Endodermal cell (in vitro differentiated cells): Measurements from ENCODE around the gene ELF5. TPM values are rescaled to one million over a fixed set of nuclear protein-coding genes. Genes with fewer than 3 reads are reported as not detected.

Experiments
- DNase-seq: peaks from one replicate; pipeline ENCODE4 v3.0.0-alpha.2; 2017
- H3K27ac ChIP-seq: 2 replicates; pipeline ENCODE4 v1.5.1; 2013; ENCODE audit warnings: mild to moderate bottlenecking, low read depth, low read length, moderate library complexity
- H3K27me3 ChIP-seq: 2 replicates; pipeline ENCODE4 v1.6.1; 2013; ENCODE audit warnings: mild to moderate bottlenecking, low read length, moderate library complexity; ENCODE audit not compliant: insufficient read depth, control insufficient read depth, poor library complexity, severe bottlenecking
- H3K36me3 ChIP-seq: 2 replicates; pipeline ENCODE4 v1.7.0; 2013; ENCODE audit warnings: mild to moderate bottlenecking, low read length, moderate library complexity; ENCODE audit not compliant: control insufficient read depth, insufficient read depth
- H3K4me1 ChIP-seq: one replicate; pipeline ENCODE4 v1.7.0; 2013; ENCODE audit warnings: low read length; ENCODE audit not compliant: control insufficient read depth, insufficient read depth
- H3K4me3 ChIP-seq: 2 replicates; pipeline ENCODE4 v1.5.1; 2013; ENCODE audit warnings: mild to moderate bottlenecking, low read length, moderate library complexity
- H3K9ac ChIP-seq: 2 replicates; pipeline ENCODE4 v1.6.1; 2013; ENCODE audit warnings: mild to moderate bottlenecking, low read length, moderate library complexity; ENCODE audit not compliant: poor library complexity, severe bottlenecking; ENCODE audit errors: extremely low read depth
- H3K9me3 ChIP-seq: 2 replicates; pipeline ENCODE4 v1.6.1; 2013; ENCODE audit warnings: mild to moderate bottlenecking, low read length, moderate library complexity; ENCODE audit not compliant: control insufficient read depth
- H3K27ac Mint-ChIP-seq: 2 replicates; pipeline ENCODE4 v1.8.0; 2020; ENCODE audit warnings: mixed read lengths
- H3K27me3 Mint-ChIP-seq: 2 replicates; pipeline ENCODE4 v1.8.0; 2021; ENCODE audit warnings: mild to moderate bottlenecking, mixed read lengths; ENCODE audit not compliant: insufficient read depth
- H3K36me3 Mint-ChIP-seq: 2 replicates; pipeline ENCODE4 v1.8.0; 2020; ENCODE audit warnings: low read depth, mixed read lengths
- H3K4me1 Mint-ChIP-seq: 2 replicates; pipeline ENCODE4 v1.8.0; 2020; ENCODE audit warnings: mixed read lengths
- H3K4me3 Mint-ChIP-seq: 2 replicates; pipeline ENCODE4 v1.8.0; 2020; ENCODE audit warnings: mild to moderate bottlenecking, moderate library complexity, mixed read lengths
- H3K9me3 Mint-ChIP-seq: 2 replicates; pipeline ENCODE4 v1.8.0; 2020; ENCODE audit warnings: mild to moderate bottlenecking, mixed read lengths
- WGBS, 2 experiments: methylation state at CpG; one replicate each; pipeline versions ENCODE4 v1.1.5 to v1.1.7; 2013; ENCODE audit warnings: missing lambda C conversion rate in 2 of 2, mixed read lengths in 1 of 2; ENCODE audit not compliant: insufficient coverage in 1 of 2, insufficient read length in 1 of 2; 5-methylcytosine and 5-hydroxymethylcytosine counted together
- total RNA-seq, 2 donors: library from RNA; stranded (reverse); fragmentation: NEBNext Ultra II Directional in 1 of 2; extraction: Animal tissue kit (Norgen Biotek cat#: 25700) in 1 of 2; gene quantifications; 2 replicates in 1 of 2; 3 replicates in 1 of 2; pipeline ENCODE4 v1.2.1, GENCODE V29; 2021
- TF ChIP-seq, protein P1 (sequence below): fragments of 200-600 bp; sonication (generic); conservative IDR thresholded peaks from 2 replicates; pipeline ENCODE4 v1.5.0; 2021; ENCODE audit warnings: antibody characterized with exemption, mild to moderate bottlenecking

The ELF5 gene
- total RNA-seq, 2 donors from 2014 or later, result not detected

DNA sequence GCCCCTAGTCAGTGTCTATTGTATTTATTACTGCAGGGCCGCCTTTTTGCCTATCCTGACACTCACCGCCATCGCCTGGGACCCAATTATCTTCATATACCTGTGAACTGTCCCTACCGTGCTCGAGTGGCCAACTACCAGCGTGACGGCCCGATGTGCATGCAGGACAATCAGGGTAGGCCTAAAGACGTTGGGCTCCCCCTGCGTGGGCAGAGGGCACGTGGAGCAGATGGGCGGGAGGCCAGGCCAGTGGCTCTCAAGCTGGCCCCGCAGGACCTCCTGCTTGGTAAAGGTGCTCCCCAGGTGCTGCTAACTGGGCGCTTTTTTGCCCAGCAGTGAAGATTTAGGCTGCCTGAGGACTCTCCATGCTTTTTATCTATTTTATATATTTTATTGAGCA lies 52.4 kb downstream of the ELF5 start:
- no peaks in the 10 kb centered on the region for H3K27me3 Mint-ChIP-seq
- Histone ChIP-seq H3K27ac (no peak overlapping the region), H3K27me3 (no peaks in the 10 kb centered on the region), H3K9me3 (peaks cover 16% of the 10 kb centered on the region), H3K9ac (no peak overlapping the region), H3K4me1 (no peaks in the 10 kb centered on the region), H3K4me3 (no peak overlapping the region), H3K36me3 (no peaks in the 10 kb centered on the region)
- peaks cover 72% of the 10 kb centered on the region for H3K36me3 Mint-ChIP-seq
- no peak overlapping the region for H3K27ac Mint-ChIP-seq
- TF ChIP-seq, protein P1, sequence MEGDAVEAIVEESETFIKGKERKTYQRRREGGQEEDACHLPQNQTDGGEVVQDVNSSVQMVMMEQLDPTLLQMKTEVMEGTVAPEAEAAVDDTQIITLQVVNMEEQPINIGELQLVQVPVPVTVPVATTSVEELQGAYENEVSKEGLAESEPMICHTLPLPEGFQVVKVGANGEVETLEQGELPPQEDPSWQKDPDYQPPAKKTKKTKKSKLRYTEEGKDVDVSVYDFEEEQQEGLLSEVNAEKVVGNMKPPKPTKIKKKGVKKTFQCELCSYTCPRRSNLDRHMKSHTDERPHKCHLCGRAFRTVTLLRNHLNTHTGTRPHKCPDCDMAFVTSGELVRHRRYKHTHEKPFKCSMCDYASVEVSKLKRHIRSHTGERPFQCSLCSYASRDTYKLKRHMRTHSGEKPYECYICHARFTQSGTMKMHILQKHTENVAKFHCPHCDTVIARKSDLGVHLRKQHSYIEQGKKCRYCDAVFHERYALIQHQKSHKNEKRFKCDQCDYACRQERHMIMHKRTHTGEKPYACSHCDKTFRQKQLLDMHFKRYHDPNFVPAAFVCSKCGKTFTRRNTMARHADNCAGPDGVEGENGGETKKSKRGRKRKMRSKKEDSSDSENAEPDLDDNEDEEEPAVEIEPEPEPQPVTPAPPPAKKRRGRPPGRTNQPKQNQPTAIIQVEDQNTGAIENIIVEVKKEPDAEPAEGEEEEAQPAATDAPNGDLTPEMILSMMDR, result no peak
- no peak overlapping the region for H3K4me3 Mint-ChIP-seq
- WGBS, 2 experiments, result 90 to 92% methylated on average over 14 of the region's 14 CpGs
- no peak for DNase-seq
- peaks cover 9% of the 10 kb centered on the region for H3K9me3 Mint-ChIP-seq
- no peaks in the 10 kb centered on the region for H3K4me1 Mint-ChIP-seq

DNA sequence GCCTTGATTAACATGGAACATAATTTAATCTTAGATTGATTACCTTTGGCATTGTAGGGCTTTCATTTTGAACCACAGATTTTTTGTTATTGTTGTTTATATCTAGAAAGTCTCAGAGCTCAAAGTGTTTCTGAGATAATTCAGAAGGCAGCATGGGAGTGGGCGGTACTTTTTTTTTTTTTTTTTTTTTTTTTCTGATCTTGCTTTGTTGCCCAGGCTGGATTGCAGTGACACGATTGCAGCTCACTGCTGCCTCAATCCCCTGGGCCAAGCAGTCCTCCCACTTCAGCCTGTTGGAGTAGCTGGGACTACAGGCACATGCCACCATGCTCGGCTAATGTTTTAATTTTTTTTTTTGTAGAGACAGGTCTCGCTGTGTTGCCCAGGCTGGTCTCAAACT lies 53.3 kb downstream of the ELF5 start:
- no peak overlapping the region for H3K4me3 ChIP-seq
- WGBS, 2 experiments, result 87 to 91% methylated on average over 4 of the region's 4 CpGs
- Mint-ChIP-seq H3K27me3 (no peaks in the 10 kb centered on the region), H3K9me3 (no peaks in the 10 kb centered on the region), H3K4me3 (no peak overlapping the region), H3K36me3 (peaks cover 68% of the 10 kb centered on the region), H3K4me1 (no peaks in the 10 kb centered on the region), H3K27ac (no peak overlapping the region)
- H3K9ac ChIP-seq, result no peak overlapping the region
- H3K27ac ChIP-seq, result no peak overlapping the region
- H3K36me3 ChIP-seq, result no peaks in the 10 kb centered on the region
- TF ChIP-seq, protein P1, result no peak
- no peaks in the 10 kb centered on the region for H3K4me1 ChIP-seq
- no peak for DNase-seq
- no peaks in the 10 kb centered on the region for H3K27me3 ChIP-seq
- peaks cover 7% of the 10 kb centered on the region for H3K9me3 ChIP-seq

DNA sequence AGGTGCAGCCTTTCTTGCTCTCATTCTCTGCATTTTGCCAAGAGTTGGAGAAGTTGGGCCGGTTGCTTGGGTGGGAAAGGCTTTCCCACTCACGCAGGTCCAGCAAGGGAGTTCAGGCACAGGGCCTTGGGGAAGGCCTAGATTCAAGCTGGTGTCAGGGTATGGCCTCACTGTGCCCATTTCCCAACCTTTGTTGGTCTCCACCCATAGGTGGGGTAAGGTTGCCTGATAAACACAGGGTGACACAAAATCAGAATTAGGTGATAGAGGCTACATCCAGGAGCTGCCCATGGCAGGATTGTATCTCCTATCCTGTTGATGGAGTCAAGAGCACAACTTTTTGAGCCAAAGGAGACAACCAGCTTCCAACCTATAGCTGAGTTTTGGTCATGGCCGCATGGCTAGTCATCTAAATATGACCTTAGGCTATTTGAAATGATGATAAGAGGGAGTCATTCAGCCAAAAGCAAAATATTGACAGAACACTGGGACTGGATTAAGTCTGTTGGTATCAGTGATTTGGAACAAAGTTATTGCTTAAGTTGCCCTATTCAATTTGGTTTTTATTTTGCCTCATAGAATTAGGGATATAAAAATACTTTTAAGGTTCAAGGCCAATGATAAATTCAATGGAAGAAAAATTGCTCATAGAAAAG lies 54.0 kb downstream of the ELF5 start:
- Mint-ChIP-seq H3K4me1 (no peaks in the 10 kb centered on the region), H3K9me3 (no peaks in the 10 kb centered on the region), H3K27ac (no peak overlapping the region), H3K27me3 (no peaks in the 10 kb centered on the region), H3K4me3 (no peak overlapping the region), H3K36me3 (peaks cover 63% of the 10 kb centered on the region)
- Histone ChIP-seq H3K9ac (no peak overlapping the region), H3K4me1 (no peaks in the 10 kb centered on the region), H3K27ac (no peak overlapping the region), H3K4me3 (no peak overlapping the region), H3K36me3 (no peaks in the 10 kb centered on the region), H3K27me3 (no peaks in the 10 kb centered on the region), H3K9me3 (peaks cover 2% of the 10 kb centered on the region)
- TF ChIP-seq, protein P1, result no peak
- WGBS, 2 experiments, result 90 to 100% methylated on average over 2 to 3 of the region's 3 CpGs
- DNase-seq, result no peak
